HepG2 (cell line): ENCODE data around the gene POU2AF3. TPM values are rescaled to one million over a fixed set of nuclear protein-coding genes. Genes with fewer than 3 reads are reported as not detected.
A peak's percentile ranks its signal among the peaks of the same experiment; 100 is the strongest.

Experiments
- CREB1 ChIP-seq, 2 experiments: fragments of 450-650 bp in 1 of 2; IDR thresholded peaks; 2 replicates each; pipeline ENCODE4 v1.6.1; 2016 to 2017; ENCODE audit warnings: control low read depth in 1 of 2, mild to moderate bottlenecking in 1 of 2, missing compliant biosample characterization in 1 of 2, missing genetic modification characterization in 1 of 2
- EEA1 ChIP-seq: sonication (generic); formaldehyde crosslinking; IDR thresholded peaks from 2 replicates; pipeline ENCODE4 v1.5.1; 2020; ENCODE audit warnings: mild to moderate bottlenecking, missing genetic modification reagents, borderline replicate concordance
- EHMT2 ChIP-seq: fragments of 200-600 bp; sonication (generic); IDR thresholded peaks from 2 replicates; pipeline ENCODE4 v1.7.0; 2017; ENCODE audit warnings: antibody characterized with exemption, low read depth, low read length, borderline replicate concordance
- GZF1 ChIP-seq: sonication (generic); formaldehyde crosslinking; IDR thresholded peaks from 2 replicates; pipeline ENCODE4 v1.5.1; 2020; ENCODE audit warnings: mild to moderate bottlenecking, missing genetic modification reagents
- MED1 ChIP-seq: sonication (generic); formaldehyde crosslinking; IDR thresholded peaks from 2 replicates; pipeline ENCODE4 v1.4.0; 2020; ENCODE audit warnings: missing genetic modification reagents
- NCOA2 ChIP-seq: sonication (generic); formaldehyde crosslinking; IDR thresholded peaks from 2 replicates; pipeline ENCODE4 v1.8.0; 2022; ENCODE audit warnings: inconsistent platforms
- NPAS2 ChIP-seq: sonication (generic); formaldehyde crosslinking; IDR thresholded peaks from 2 replicates; pipeline ENCODE4 v1.8.0; 2022; ENCODE audit warnings: mild to moderate bottlenecking, missing genetic modification reagents, borderline replicate concordance
- NR2F2 ChIP-seq: IDR thresholded peaks from 2 replicates; pipeline ENCODE4 v1.6.1; 2012; ENCODE audit warnings: low read depth, inconsistent platforms, borderline replicate concordance
- RAD21 ChIP-seq: fragments of 450-650 bp; formaldehyde crosslinking; IDR thresholded peaks from 2 replicates; pipeline ENCODE4 v1.5.0; 2020; ENCODE audit warnings: mild to moderate bottlenecking
- SOX13 ChIP-seq, 3 experiments: fragments of 450-650 bp in 1 of 3; sonication (generic) in 1 of 3; formaldehyde crosslinking in 1 of 3; IDR thresholded peaks in 2 of 3; conservative IDR thresholded peaks in 1 of 3; 2 replicates each; pipeline versions ENCODE4 v1.5.0 to v1.6.1; 2016 to 2020; ENCODE audit warnings: antibody characterized with exemption in 1 of 3, mild to moderate bottlenecking in 1 of 3, missing compliant biosample characterization in 1 of 3, missing genetic modification reagents in 1 of 3, moderate library complexity in 1 of 3
- TP53 ChIP-seq: sonication (generic); formaldehyde crosslinking; conservative IDR thresholded peaks from 2 replicates; pipeline ENCODE4 v1.4.0; 2020; ENCODE audit warnings: missing genetic modification reagents
- XRCC5 ChIP-seq: fragments of 200-400 bp; formaldehyde crosslinking; optimal IDR thresholded peaks from 2 replicates; pipeline ENCODE3; 2017; ENCODE audit warnings: mild to moderate bottlenecking, low read length
- YEATS2 ChIP-seq: sonication (generic); formaldehyde crosslinking; IDR thresholded peaks from 2 replicates; pipeline ENCODE4 v1.4.0; 2020; ENCODE audit warnings: missing genetic modification reagents, borderline replicate concordance
- ZNF614 ChIP-seq: IDR thresholded peaks from 2 replicates; pipeline ENCODE4 v1.6.1; 2018; ENCODE audit warnings: missing biosample characterization, missing genetic modification reagents, inconsistent platforms, borderline replicate concordance
- polyA plus RNA-seq, 8 experiments: library from polyadenylated mRNA; depleted of rRNA in 3 of 8; stranded (reverse) in 7 of 8; unstranded in 1 of 8; fragments of >200 nt; fragmentation: Illumina TruSeq in 4 of 8; extraction: Trizol in 4 of 8; gene quantifications; 2 replicates each; pipeline versions ENCODE4 v1.2.1 to v1.2.3, GENCODE V29; 2011 to 2016; ENCODE audit warnings: low read depth in 4 of 8, missing spikeins in 1 of 8, mixed read lengths in 1 of 8; ENCODE audit not compliant: insufficient read depth in 1 of 8
- total RNA-seq, 5 experiments: library from RNA; depleted of rRNA; stranded (reverse); fragments of >200 nt; fragmentation: Illumina TruSeq; extraction: Trizol; gene quantifications; 2 replicates each; pipeline ENCODE4 v1.2.3, GENCODE V29; 2016; ENCODE audit warnings: low read depth in 1 of 5
- TF ChIP-seq, protein P1 (sequence below): sonication (generic); formaldehyde crosslinking; IDR thresholded peaks from 2 replicates; pipeline ENCODE4 v1.5.1; 2020; ENCODE audit warnings: mild to moderate bottlenecking, missing genetic modification reagents, borderline replicate concordance
- TF ChIP-seq, protein P2 (sequence below): sonication (generic); formaldehyde crosslinking; IDR thresholded peaks from 2 replicates; pipeline ENCODE4 v1.5.1; 2020; ENCODE audit warnings: missing genetic modification reagents, mild to moderate bottlenecking, borderline replicate concordance
- TF ChIP-seq, protein P3 (sequence below): sonication (generic); formaldehyde crosslinking; IDR thresholded peaks from 2 replicates; pipeline ENCODE4 v1.8.1; 2022; ENCODE audit warnings: mild to moderate bottlenecking, missing genetic modification reagents
- TF ChIP-seq, protein P4 (sequence below): IDR thresholded peaks from 2 replicates; pipeline ENCODE4 v1.6.1; 2016; ENCODE audit warnings: low read depth
- TF ChIP-seq, protein P5 (sequence below): sonication (generic); formaldehyde crosslinking; IDR thresholded peaks from 2 replicates; pipeline ENCODE4 v1.5.0; 2020; ENCODE audit warnings: mild to moderate bottlenecking, missing genetic modification reagents, moderate library complexity
- TF ChIP-seq, protein P6 (sequence below): sonication (generic); formaldehyde crosslinking; IDR thresholded peaks from 2 replicates; pipeline ENCODE4 v1.5.1; 2020; ENCODE audit warnings: missing genetic modification reagents, mild to moderate bottlenecking, borderline replicate concordance

POU2AF3 gene
- total and polyA plus RNA-seq, 2 of the 13 experiments (the other 11 are each of a cell fraction or from before 2014, with no cell fraction given) = 7.8 to 71.2 TPM

DNA sequence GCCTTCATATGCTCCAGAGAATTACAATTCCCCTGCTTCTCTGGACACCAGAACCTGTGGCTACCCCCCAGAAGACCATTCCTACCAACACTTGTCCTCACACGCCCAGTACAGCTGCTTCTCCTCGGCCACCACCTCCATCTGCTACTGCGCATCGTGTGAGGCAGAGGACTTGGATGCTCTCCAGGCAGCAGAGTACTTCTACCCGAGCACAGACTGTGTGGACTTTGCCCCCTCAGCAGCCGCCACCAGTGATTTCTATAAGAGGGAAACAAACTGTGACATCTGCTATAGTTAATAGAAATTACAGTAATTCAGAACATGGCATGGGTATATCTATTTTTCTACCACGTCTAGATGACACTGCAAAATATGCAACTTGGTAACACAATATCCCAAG, 9.8 kb downstream of the POU2AF3 start (continued):
- TF ChIP-seq, protein P1, sequence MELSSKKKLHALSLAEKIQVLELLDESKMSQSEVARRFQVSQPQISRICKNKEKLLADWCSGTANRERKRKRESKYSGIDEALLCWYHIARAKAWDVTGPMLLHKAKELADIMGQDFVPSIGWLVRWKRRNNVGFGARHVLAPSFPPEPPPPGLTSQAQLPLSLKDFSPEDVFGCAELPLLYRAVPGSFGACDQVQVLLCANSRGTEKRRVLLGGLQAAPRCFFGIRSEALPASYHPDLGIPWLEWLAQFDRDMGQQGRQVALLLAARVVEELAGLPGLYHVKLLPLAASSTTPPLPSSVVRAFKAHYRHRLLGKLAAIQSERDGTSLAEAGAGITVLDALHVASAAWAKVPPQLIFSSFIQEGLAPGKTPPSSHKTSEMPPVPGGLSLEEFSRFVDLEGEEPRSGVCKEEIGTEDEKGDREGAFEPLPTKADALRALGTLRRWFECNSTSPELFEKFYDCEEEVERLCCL (CRISPR knock-in tag) = no peak
- TF ChIP-seq NPAS2 (CRISPR knock-in tag) (no peak), RAD21 (peak; percentile 40; the same call in 1 of the 2 replicates), YEATS2 (0 out of 2 replicates have a peak, but pooled peaks have one; percentile 16), TP53 (CRISPR knock-in tag) (no peak), XRCC5 (peak; percentile 67), SOX13 (IDR thresholded peaks at IDR 0.05) (no peak), SOX13 (CRISPR knock-in tag; conservative IDR thresholded peaks at IDR 0.05 in 1 of 2, IDR thresholded peaks at IDR 0.05 in 1 of 2) (peak in 1 of 2 experiments; percentile 27; a peak in 1 of 4 replicates), CREB1 (IDR thresholded peaks at IDR 0.05) (no peak), CREB1 (CRISPR knock-in tag; IDR thresholded peaks at IDR 0.05) (0 out of 2 replicates have a peak, but pooled peaks have one; percentile 26), EEA1 (no peak), NR2F2 (no peak), MED1 (CRISPR knock-in tag) (peak; percentile 44), ZNF614 (CRISPR knock-in tag) (peak; percentile 59; the same call in 1 of the 2 replicates), EHMT2 (no peak; the same call in 1 of the 2 replicates), GZF1 (CRISPR knock-in tag) (no peak), NCOA2 (0 out of 2 replicates have a peak, but pooled peaks have one; percentile 14)
- TF ChIP-seq, protein P2, sequence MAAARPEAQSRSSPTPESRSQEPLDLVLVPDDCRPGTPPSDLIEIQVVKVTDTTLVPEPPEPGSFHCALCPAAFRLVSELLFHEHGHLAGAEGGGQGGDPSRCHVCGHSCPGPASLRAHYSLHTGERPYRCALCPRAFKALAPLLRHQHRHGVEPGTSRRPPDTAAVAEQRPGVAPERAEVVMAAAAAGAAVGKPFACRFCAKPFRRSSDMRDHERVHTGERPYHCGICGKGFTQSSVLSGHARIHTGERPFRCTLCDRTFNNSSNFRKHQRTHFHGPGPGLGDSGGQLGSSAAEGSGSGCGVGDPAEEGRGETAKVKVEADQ (CRISPR knock-in tag) = no peak
- TF ChIP-seq, protein P3, sequence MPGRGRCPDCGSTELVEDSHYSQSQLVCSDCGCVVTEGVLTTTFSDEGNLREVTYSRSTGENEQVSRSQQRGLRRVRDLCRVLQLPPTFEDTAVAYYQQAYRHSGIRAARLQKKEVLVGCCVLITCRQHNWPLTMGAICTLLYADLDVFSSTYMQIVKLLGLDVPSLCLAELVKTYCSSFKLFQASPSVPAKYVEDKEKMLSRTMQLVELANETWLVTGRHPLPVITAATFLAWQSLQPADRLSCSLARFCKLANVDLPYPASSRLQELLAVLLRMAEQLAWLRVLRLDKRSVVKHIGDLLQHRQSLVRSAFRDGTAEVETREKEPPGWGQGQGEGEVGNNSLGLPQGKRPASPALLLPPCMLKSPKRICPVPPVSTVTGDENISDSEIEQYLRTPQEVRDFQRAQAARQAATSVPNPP (CRISPR knock-in tag) = no peak
- TF ChIP-seq, protein P4, sequence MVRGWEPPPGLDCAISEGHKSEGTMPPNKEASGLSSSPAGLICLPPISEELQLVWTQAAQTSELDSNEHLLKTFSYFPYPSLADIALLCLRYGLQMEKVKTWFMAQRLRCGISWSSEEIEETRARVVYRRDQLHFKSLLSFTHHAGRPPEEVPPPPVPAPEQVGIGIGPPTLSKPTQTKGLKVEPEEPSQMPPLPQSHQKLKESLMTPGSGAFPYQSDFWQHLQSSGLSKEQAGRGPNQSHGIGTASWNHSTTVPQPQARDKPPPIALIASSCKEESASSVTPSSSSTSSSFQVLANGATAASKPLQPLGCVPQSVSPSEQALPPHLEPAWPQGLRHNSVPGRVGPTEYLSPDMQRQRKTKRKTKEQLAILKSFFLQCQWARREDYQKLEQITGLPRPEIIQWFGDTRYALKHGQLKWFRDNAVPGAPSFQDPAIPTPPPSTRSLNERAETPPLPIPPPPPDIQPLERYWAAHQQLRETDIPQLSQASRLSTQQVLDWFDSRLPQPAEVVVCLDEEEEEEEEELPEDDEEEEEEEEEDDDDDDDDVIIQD = peak; percentile 56; the same call in 1 of the 2 replicates
- TF ChIP-seq, protein P5, sequence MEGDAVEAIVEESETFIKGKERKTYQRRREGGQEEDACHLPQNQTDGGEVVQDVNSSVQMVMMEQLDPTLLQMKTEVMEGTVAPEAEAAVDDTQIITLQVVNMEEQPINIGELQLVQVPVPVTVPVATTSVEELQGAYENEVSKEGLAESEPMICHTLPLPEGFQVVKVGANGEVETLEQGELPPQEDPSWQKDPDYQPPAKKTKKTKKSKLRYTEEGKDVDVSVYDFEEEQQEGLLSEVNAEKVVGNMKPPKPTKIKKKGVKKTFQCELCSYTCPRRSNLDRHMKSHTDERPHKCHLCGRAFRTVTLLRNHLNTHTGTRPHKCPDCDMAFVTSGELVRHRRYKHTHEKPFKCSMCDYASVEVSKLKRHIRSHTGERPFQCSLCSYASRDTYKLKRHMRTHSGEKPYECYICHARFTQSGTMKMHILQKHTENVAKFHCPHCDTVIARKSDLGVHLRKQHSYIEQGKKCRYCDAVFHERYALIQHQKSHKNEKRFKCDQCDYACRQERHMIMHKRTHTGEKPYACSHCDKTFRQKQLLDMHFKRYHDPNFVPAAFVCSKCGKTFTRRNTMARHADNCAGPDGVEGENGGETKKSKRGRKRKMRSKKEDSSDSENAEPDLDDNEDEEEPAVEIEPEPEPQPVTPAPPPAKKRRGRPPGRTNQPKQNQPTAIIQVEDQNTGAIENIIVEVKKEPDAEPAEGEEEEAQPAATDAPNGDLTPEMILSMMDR (CRISPR knock-in tag) = peak; percentile 56
- TF ChIP-seq, protein P6, sequence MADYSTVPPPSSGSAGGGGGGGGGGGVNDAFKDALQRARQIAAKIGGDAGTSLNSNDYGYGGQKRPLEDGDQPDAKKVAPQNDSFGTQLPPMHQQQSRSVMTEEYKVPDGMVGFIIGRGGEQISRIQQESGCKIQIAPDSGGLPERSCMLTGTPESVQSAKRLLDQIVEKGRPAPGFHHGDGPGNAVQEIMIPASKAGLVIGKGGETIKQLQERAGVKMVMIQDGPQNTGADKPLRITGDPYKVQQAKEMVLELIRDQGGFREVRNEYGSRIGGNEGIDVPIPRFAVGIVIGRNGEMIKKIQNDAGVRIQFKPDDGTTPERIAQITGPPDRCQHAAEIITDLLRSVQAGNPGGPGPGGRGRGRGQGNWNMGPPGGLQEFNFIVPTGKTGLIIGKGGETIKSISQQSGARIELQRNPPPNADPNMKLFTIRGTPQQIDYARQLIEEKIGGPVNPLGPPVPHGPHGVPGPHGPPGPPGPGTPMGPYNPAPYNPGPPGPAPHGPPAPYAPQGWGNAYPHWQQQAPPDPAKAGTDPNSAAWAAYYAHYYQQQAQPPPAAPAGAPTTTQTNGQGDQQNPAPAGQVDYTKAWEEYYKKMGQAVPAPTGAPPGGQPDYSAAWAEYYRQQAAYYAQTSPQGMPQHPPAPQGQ = no peak
